WI38 (cell line): ENCODE data around the gene SFTPA2.
"Not testable (repeated sequence)": the region's sequence is repeated elsewhere in the genome, so short reads cannot be mapped to it uniquely, and the experiment has no call there.

Experiments
- H3K4me3 ChIP-seq: 2 replicates; pipeline ENCODE4 v1.5.1; 2011; ENCODE audit warnings: low read depth, mild to moderate bottlenecking, control low read depth, low read length
- TF ChIP-seq, protein P1 (sequence below): IDR thresholded peaks from 2 replicates; pipeline ENCODE4 v1.5.1; 2012; ENCODE audit warnings: low read depth, mild to moderate bottlenecking, control low read depth, low read length

Gene SFTPA2

DNA sequence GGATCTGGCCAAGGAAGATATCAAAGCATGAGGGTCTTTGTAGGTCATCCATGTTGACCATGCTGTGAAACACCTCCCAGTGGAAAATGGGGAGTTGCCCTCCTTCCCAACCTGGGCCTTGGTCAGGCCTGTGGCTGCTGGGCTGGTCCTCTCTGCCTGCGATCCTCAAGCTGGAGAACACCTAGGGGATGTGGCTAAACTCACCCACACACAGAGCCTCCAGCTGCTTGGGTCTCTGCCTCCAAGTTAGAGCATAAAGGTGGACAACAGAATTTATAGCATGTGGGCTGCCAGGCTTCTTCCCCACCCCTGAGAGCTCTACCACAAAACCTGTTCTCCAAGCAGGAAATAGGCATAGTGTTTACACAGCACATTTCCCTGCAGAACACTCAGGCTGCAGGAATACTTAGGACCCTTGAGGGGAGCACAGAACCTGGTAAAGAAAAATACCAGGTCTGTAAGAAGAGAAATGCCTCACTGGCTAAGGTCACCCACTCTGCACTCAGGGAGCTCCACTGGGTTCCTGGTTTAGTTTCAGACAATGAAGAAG, at the start of gene SFTPA2:
Gene SFTPA2 (minus strand): TSS at position 248 of the 550 bp plus-strand sequence. CDS start 924 bp downstream, outside the sequence.
- TF ChIP-seq, protein P1, sequence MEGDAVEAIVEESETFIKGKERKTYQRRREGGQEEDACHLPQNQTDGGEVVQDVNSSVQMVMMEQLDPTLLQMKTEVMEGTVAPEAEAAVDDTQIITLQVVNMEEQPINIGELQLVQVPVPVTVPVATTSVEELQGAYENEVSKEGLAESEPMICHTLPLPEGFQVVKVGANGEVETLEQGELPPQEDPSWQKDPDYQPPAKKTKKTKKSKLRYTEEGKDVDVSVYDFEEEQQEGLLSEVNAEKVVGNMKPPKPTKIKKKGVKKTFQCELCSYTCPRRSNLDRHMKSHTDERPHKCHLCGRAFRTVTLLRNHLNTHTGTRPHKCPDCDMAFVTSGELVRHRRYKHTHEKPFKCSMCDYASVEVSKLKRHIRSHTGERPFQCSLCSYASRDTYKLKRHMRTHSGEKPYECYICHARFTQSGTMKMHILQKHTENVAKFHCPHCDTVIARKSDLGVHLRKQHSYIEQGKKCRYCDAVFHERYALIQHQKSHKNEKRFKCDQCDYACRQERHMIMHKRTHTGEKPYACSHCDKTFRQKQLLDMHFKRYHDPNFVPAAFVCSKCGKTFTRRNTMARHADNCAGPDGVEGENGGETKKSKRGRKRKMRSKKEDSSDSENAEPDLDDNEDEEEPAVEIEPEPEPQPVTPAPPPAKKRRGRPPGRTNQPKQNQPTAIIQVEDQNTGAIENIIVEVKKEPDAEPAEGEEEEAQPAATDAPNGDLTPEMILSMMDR: no peak
- no peak within 1 kb of the TSS for H3K4me3 ChIP-seq

DNA sequence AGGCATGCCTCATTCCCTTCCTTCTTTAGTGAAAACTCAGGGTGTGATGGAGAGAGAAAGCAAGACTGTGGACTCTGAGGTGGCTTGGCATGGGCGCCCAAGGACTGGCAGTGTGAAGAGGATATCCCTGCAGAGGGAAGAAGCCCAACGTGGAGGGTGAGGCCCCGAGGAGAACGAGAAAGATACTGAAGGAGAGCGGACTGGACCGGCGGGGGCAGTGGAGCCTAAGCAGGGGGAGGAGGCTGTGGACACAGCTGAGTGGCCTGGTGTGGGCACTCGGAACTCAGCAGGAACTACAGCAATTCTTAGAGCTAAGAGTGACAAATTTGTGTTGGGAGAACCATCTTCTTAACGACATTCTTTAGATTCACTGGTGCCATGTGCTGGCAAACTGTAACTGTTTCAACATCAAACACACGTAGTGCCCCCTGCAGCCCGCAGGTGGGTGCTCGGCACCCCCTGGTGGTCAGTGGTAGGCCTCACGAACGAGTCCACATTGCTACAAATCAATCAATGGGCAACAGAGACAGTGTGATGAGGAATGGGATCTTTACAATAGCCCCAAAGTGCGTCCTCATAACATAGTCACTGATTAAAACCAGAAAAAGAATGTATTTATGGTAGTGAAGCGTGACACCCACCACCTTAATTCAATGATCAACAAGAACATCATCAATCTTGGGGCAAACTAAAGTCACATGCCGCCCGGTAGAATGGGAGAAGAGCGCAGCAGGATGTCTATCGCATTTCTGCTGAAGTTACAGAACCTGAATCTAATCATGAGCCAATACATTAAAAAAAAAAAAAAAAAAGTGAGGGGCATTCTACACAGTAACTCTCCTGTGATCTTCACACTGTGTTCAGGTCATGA, 48.5 kb upstream of the SFTPA2 start:
- TF ChIP-seq, protein P1: peak; percentile 54
- no peak overlapping the region for H3K4me3 ChIP-seq

GRCh38 chr10:79605308-79605707, 45.1 kb upstream of the SFTPA2 start:
- TF ChIP-seq, protein P1: no peak
- no peak overlapping the region for H3K4me3 ChIP-seq

DNA sequence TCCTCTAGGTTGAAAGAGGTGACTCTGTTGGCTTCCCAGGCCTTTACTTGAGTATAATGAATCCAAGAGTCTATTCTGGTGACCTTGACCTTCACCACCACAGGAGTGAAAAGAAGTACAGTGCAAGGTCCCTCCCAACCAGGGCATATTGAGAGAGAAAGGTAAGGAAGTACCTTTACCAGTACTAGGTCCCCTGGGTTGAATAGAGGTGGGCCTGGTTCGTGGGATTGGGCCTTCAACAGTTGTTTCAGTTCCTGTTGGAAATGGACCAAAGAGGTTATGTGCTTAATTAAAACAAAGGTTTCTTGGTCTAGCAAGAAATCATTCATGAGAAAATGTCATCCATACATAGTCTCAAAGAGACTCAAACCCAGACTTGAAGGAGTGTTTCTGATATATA, 44.1 kb upstream of the SFTPA2 start:
- TF ChIP-seq, protein P1: no peak
- no peak overlapping the region for H3K4me3 ChIP-seq

DNA sequence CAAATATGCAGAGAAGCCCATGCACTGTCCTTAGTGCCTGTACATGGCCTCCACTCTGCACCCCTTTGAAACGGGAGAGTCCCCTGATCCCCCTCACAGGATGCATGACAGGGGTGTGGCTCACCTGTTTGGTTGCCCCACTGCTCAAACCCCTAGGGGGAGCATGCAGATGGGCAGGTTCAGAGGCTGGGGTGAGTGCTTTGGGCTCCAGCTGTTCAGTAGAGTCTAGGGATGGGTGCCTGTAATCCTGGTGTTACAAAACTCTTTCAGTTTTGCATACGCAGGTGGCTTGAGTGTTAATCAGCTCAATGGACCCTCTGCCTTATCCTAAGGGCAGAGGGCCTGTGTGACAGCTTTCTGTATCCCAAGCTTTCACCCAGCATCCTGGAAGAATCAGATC, 42.7 kb upstream of the SFTPA2 start:
- TF ChIP-seq, protein P1: no peak
- no peak overlapping the region for H3K4me3 ChIP-seq

- TF ChIP-seq, protein P1: no peak
- H3K4me3 ChIP-seq: no peak overlapping the region
Observed at GRCh38 chr10:79601939-79602338, 41.7 kb upstream of the SFTPA2 start.

DNA sequence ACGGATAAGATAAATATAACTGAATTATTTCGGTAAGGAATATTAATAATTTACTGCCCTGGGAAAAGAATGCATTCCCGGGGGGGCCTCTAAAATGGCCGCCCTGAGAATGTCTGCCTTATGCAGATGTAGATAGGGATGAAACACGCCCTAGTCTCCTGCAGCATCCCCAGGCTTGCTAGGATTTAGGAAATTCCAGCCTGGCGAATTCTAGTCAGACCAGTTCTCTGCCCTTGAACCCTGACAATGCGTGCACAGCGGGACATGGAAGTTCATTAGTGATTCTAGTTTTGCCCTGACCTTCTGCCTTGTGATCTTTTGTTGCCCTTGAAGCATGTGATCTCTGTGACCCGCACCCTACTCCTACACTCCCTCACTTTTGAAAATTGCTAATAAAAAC, 39.4 kb upstream of the SFTPA2 start:
- not testable (repeated sequence) for H3K4me3 ChIP-seq
